OCI-LY7 (cell line): ENCODE results near the gene TNPO1. TPM values are rescaled to one million over a fixed set of nuclear protein-coding genes. Genes with fewer than 3 reads are reported as not detected.
A peak's percentile ranks its signal among the peaks of the same experiment; 100 is the strongest.

Source experiments
- BruUV-seq: library from RNA; stranded (reverse); fragments of 400-500 nt; replicated peaks from 2 replicates; lab custom pipeline; 2021; lab: Mats Ljungman, UMichigan
- CTCF ChIA-PET: fragments of 300-600 bp; sonication (Branson Sonifier 250); formaldehyde crosslinking; loops from one replicate; lab custom pipeline; 2022; ENCODE audit warnings: antibody characterized with exemption; ENCODE audit not compliant: unreplicated experiment; lab: Charles Lee
- POLR2A ChIA-PET: fragments of 300-600 bp; sonication (Branson Sonifier 250); formaldehyde crosslinking; loops from one replicate; lab custom pipeline; 2022; ENCODE audit warnings: antibody characterized with exemption; lab: Charles Lee
- DNase-seq: peaks from one replicate; pipeline ENCODE4 v3.0.0-alpha.2; 2015; ENCODE audit warnings: low spot score
- H2AFZ ChIP-seq: fragments of 200-600 bp; sonication (generic), shearing (Covaris generic); 2 replicates; pipeline ENCODE4 v1.6.1; 2014; ENCODE audit warnings: mild to moderate bottlenecking, antibody characterized with exemption, low read length, moderate library complexity
- H3K27ac ChIP-seq: fragments of 200-600 bp; sonication (generic); 2 replicates; pipeline ENCODE4 v1.5.1; 2014; ENCODE audit warnings: mixed run types, low read depth, mild to moderate bottlenecking, moderate library complexity, low read length, inconsistent platforms; ENCODE audit not compliant: poor library complexity, severe bottlenecking
- H3K36me3 ChIP-seq: fragments of 200-600 bp; sonication (generic); 2 replicates; pipeline ENCODE4 v1.6.1; 2014; ENCODE audit warnings: mild to moderate bottlenecking, antibody characterized with exemption, low read length, moderate library complexity, mixed read lengths; ENCODE audit not compliant: insufficient read depth
- H3K4me1 ChIP-seq: fragments of 200-600 bp; sonication (generic); 2 replicates; pipeline ENCODE4 v1.5.1; 2014; ENCODE audit warnings: mild to moderate bottlenecking, low read length; ENCODE audit not compliant: insufficient read depth, poor library complexity, severe bottlenecking
- H3K4me2 ChIP-seq: fragments of 200-600 bp; sonication (generic); 2 replicates; pipeline ENCODE4 v1.6.1; 2014; ENCODE audit warnings: mild to moderate bottlenecking, low read length
- H3K4me3 ChIP-seq: fragments of 200-600 bp; sonication (generic); 2 replicates; pipeline ENCODE4 v1.5.1; 2014; ENCODE audit warnings: mild to moderate bottlenecking, low read depth, low read length; ENCODE audit not compliant: poor library complexity, severe bottlenecking
- H3K79me2 ChIP-seq: fragments of 200-600 bp; sonication (generic); 2 replicates; pipeline ENCODE4 v1.6.1; 2016; ENCODE audit warnings: low read depth, mild to moderate bottlenecking, low read length, moderate library complexity, mixed read lengths; ENCODE audit not compliant: insufficient read depth
- H3K9me2 ChIP-seq: fragments of 200-600 bp; sonication (generic); 2 replicates; pipeline ENCODE4 v1.6.1; 2016; ENCODE audit warnings: mild to moderate bottlenecking, low read length, mixed read lengths; ENCODE audit not compliant: insufficient read depth
- H3K9me3 ChIP-seq: fragments of 200-600 bp; sonication (generic); 2 replicates; pipeline ENCODE4 v1.6.1; 2014; ENCODE audit warnings: mild to moderate bottlenecking, mixed run types, low read length, mixed read lengths
- H4K20me1 ChIP-seq: fragments of 200-600 bp; sonication (generic); 2 replicates; pipeline ENCODE4 v1.6.1; 2014; ENCODE audit warnings: mild to moderate bottlenecking, antibody characterized with exemption, low read length, moderate library complexity, mixed read lengths; ENCODE audit not compliant: insufficient read depth
- CTCF ChIP-seq: fragments of 200-600 bp; sonication (generic); conservative IDR thresholded peaks from 2 replicates; pipeline ENCODE4 v1.5.1; 2014; ENCODE audit warnings: mild to moderate bottlenecking, antibody characterized with exemption, low read length, moderate library complexity, mixed read lengths
- EZH2phosphoT487 ChIP-seq: fragments of 200-600 bp; sonication (generic); IDR thresholded peaks from 2 replicates; pipeline ENCODE4 v1.6.1; 2018; ENCODE audit warnings: low read depth, borderline replicate concordance, mild to moderate bottlenecking, mixed run types, antibody characterized with exemption, low read length, moderate library complexity, mixed read lengths
- intact Hi-C: fragments of 100-400 bp; cut with micrococcal nuclease; formaldehyde crosslinking; loops from one replicate; pipeline ENCODE4 v1.10.0; 2022; ENCODE audit not compliant: unreplicated experiment
- total RNA-seq, 2 experiments: library from RNA; depleted of rRNA in 1 of 2; stranded (reverse); fragments of >200 nt in 1 of 2; shearing (Covaris generic) in 1 of 2; gene quantifications; 2 replicates each; pipeline ENCODE4 v1.2.3, GENCODE V29; 2014 to 2022

TNPO1 gene
- total RNA-seq, 2 experiments from 2014 or later: 95.2 to 132 TPM

GRCh38 chr5:72859127-72859526 is 42.7 kb downstream of the TNPO1 start:
- Histone ChIP-seq H3K79me2 (peaks cover 86% of the 10 kb centered on the region), H3K4me3 (no peak overlapping the region), H4K20me1 (peaks cover 40% of the 10 kb centered on the region), H3K27ac (no peak overlapping the region), H3K36me3 (peaks cover 98% of the 10 kb centered on the region), H3K4me1 (no peaks in the 10 kb centered on the region), H2AFZ (no peak overlapping the region), H3K4me2 (no peak overlapping the region), H3K9me3 (no peaks in the 10 kb centered on the region), H3K9me2 (no peaks in the 10 kb centered on the region)
- ChIA-PET POLR2A (no interaction called here), CTCF (no interaction called here)
- TSS peak; percentile 12 for BruUV-seq
- intact Hi-C loops: no loop called here
- DNase-seq: no peak
- TF ChIP-seq EZH2phosphoT487: no peak

GRCh38 chr5:72860499-72860898 is 44.0 kb downstream of the TNPO1 start:
- H3K79me2 ChIP-seq: peaks cover 75% of the 10 kb centered on the region
- intact Hi-C loops: no loop called here
- peaks cover 98% of the 10 kb centered on the region for H3K36me3 ChIP-seq
- no peaks in the 10 kb centered on the region for H3K4me1 ChIP-seq
- H4K20me1 ChIP-seq: peaks cover 27% of the 10 kb centered on the region
- DNase-seq: no peak
- H3K4me3 ChIP-seq: no peak overlapping the region
- CTCF ChIA-PET: no interaction called here
- BruUV-seq: no TSS peak
- H3K27ac ChIP-seq: no peak overlapping the region
- TF ChIP-seq EZH2phosphoT487: no peak
- TF ChIP-seq CTCF: no peak
- no peak overlapping the region for H3K4me2 ChIP-seq
- no peaks in the 10 kb centered on the region for H3K9me2 ChIP-seq
- no peaks in the 10 kb centered on the region for H3K9me3 ChIP-seq
- POLR2A ChIA-PET: interaction anchor here (1.0 kb wide), 1 partner anchor 11 kb away, joined by 4 read pairs; no protein-coding TSS in a partner anchor
- no peak overlapping the region for H2AFZ ChIP-seq

GRCh38 chr5:72871366-72872024 is 55.0 kb downstream of the TNPO1 start:
- no TSS peak for BruUV-seq
- H2AFZ ChIP-seq: no peak overlapping the region
- H3K9me3 ChIP-seq: no peaks in the 10 kb centered on the region
- intact Hi-C loops: loop anchor here (5.0 kb wide), 1 partner anchor 36 kb away; no protein-coding TSS in a partner anchor
- ChIA-PET POLR2A (interaction anchor here (0.7 kb wide), 1 partner anchor 61 kb away, joined by 3 read pairs; no protein-coding TSS in a partner anchor), CTCF (no interaction called here)
- no peak overlapping the region for H3K4me3 ChIP-seq
- no peak for DNase-seq
- H3K79me2 ChIP-seq: peaks cover 34% of the 10 kb centered on the region; the same call in 1 of the 2 replicates
- H3K4me2 ChIP-seq: no peak overlapping the region
- H3K9me2 ChIP-seq: no peaks in the 10 kb centered on the region
- H3K36me3 ChIP-seq: peaks cover 99% of the 10 kb centered on the region
- no peak for TF ChIP-seq CTCF
- TF ChIP-seq EZH2phosphoT487: no peak
- H4K20me1 ChIP-seq: peaks cover 11% of the 10 kb centered on the region; the same call in 1 of the 2 replicates
- H3K27ac ChIP-seq: no peak overlapping the region
- H3K4me1 ChIP-seq: no peaks in the 10 kb centered on the region
